ENCODE results near the gene TASP1. TPM values are rescaled to one million over a fixed set of nuclear protein-coding genes. Genes with fewer than 3 reads are reported as not detected.

Gene TASP1
- total RNA-seq, 1 donor from 2014 or later = 9.0 TPM

GRCh38 chr20:13344671-13345070 is 294.1 kb downstream of the TASP1 start:
- Mint-ChIP-seq H3K27ac (ENCODE audit: unreplicated experiment) (peak overlapping the region; percentile 54), H3K4me1 (ENCODE audit: unreplicated experiment) (peaks cover 38% of the 10 kb centered on the region), H3K27me3 (ENCODE audit: unreplicated experiment) (no peaks in the 10 kb centered on the region), H3K9me3 (ENCODE audit: unreplicated experiment) (no peaks in the 10 kb centered on the region), H3K36me3 (ENCODE audit: unreplicated experiment) (no peaks in the 10 kb centered on the region), H3K4me3 (ENCODE audit: unreplicated experiment) (no peak overlapping the region)
- no peak for TF ChIP-seq CTCF (IDR thresholded peaks at IDR 0.05)
- DNase-seq (ENCODE audit: extremely low spot score, unreplicated experiment) = no peak

DNA sequence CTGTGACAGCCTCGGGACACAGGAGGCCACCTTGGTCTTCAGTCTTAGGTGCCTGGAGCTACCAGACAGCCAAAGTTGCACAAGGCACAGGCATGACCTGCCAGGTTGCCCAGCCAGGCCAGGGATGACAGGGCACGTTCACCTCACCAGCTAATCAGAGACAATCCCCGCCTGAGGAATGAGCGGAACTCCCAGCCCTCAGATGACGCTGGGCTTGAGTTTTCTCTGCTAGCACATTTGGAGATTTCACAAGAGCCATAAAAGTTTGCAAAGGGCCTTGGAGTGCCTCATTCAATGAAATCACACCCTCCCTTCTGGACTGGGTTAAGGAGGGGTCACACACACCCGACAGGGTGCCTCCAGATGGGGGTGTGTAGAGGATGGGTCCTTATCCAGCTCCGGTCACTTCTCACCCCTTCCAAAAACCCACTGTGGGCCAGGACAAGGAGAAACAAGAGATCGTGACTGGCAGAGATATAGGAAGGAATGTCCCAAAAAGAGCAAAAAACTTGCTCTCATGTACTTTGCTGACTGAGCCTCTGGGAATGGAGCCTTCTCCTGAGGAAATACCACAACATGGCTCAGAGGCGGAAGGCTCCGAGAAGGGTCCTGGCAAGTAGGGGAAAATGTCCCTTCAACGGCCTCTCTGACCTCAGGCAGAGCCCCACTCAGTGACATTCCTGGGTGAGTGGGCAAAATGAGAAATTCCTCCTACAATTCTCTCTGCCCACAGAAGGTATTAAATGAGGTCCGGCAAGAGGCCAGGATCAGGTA is 296.1 kb downstream of the TASP1 start:
- TF ChIP-seq CTCF (IDR thresholded peaks at IDR 0.05) = no peak
- Mint-ChIP-seq H3K4me3 (ENCODE audit: unreplicated experiment) (no peak overlapping the region), H3K27me3 (ENCODE audit: unreplicated experiment) (no peaks in the 10 kb centered on the region), H3K27ac (ENCODE audit: unreplicated experiment) (no peak overlapping the region), H3K9me3 (ENCODE audit: unreplicated experiment) (no peaks in the 10 kb centered on the region), H3K36me3 (ENCODE audit: unreplicated experiment) (no peaks in the 10 kb centered on the region), H3K4me1 (ENCODE audit: unreplicated experiment) (peaks cover 19% of the 10 kb centered on the region)
- no peak for DNase-seq (ENCODE audit: extremely low spot score, unreplicated experiment)

GRCh38 chr20:13341737-13342393 is 296.9 kb downstream of the TASP1 start:
- Mint-ChIP-seq H3K27me3 (ENCODE audit: unreplicated experiment) (no peaks in the 10 kb centered on the region), H3K9me3 (ENCODE audit: unreplicated experiment) (no peaks in the 10 kb centered on the region), H3K4me3 (ENCODE audit: unreplicated experiment) (no peak overlapping the region), H3K36me3 (ENCODE audit: unreplicated experiment) (no peaks in the 10 kb centered on the region), H3K4me1 (ENCODE audit: unreplicated experiment) (peaks cover 14% of the 10 kb centered on the region), H3K27ac (ENCODE audit: unreplicated experiment) (no peak overlapping the region)
- TF ChIP-seq CTCF (IDR thresholded peaks at IDR 0.05) = no peak
- no peak for DNase-seq (ENCODE audit: extremely low spot score, unreplicated experiment)

- Mint-ChIP-seq H3K4me1 (ENCODE audit: unreplicated experiment) (peaks cover 21% of the 10 kb centered on the region), H3K27me3 (ENCODE audit: unreplicated experiment) (no peaks in the 10 kb centered on the region), H3K36me3 (ENCODE audit: unreplicated experiment) (no peaks in the 10 kb centered on the region), H3K9me3 (ENCODE audit: unreplicated experiment) (no peaks in the 10 kb centered on the region), H3K27ac (ENCODE audit: unreplicated experiment) (no peak overlapping the region), H3K4me3 (ENCODE audit: unreplicated experiment) (no peak overlapping the region)
- DNase-seq (ENCODE audit: extremely low spot score, unreplicated experiment) = no peak
- TF ChIP-seq CTCF (IDR thresholded peaks at IDR 0.05) = no peak
Observed at GRCh38 chr20:13340088-13340487, 298.6 kb downstream of the TASP1 start.

Other genes starting within 250 kb of the TASP1 start
- 11.3 and 11.8 TPM in 2 replicates for gene ESF1, start 146.0 kb upstream of the TASP1 start, total RNA-seq
- gene NDUFAF5, start 146.1 kb upstream of the TASP1 start, total RNA-seq = 19.4 and 20.4 TPM in 2 replicates